Measurements from ENCODE around the gene MCRIP2. TPM values are rescaled to one million over a fixed set of nuclear protein-coding genes. Genes with fewer than 3 reads are reported as not detected.

MCRIP2 gene
- total RNA-seq, 1 donor from 2014 or later = 16.6 TPM

Other genes starting within 250 kb of the MCRIP2 start
- gene NME4, start 244.6 kb upstream of the MCRIP2 start, total RNA-seq (ENCODE audit: unreplicated experiment) = 82.6 TPM
- 26.2 TPM for gene DECR2, start 239.9 kb upstream of the MCRIP2 start, total RNA-seq (ENCODE audit: unreplicated experiment)
- gene RAB11FIP3, start 216.2 kb upstream of the MCRIP2 start, total RNA-seq (ENCODE audit: unreplicated experiment) = 103 TPM
- gene CAPN15, start 114.1 kb upstream of the MCRIP2 start, total RNA-seq (ENCODE audit: unreplicated experiment) = 56.1 TPM
- not detected for gene PRR35, start 81.4 kb upstream of the MCRIP2 start, total RNA-seq (ENCODE audit: unreplicated experiment)
- gene NHLRC4, start 74.8 kb upstream of the MCRIP2 start, total RNA-seq (ENCODE audit: unreplicated experiment) = 3.4 TPM
- 85.0 TPM for gene PIGQ, start 71.9 kb upstream of the MCRIP2 start, total RNA-seq (ENCODE audit: unreplicated experiment)
- gene RAB40C, start 51.8 kb upstream of the MCRIP2 start, total RNA-seq (ENCODE audit: unreplicated experiment) = 48.3 TPM
- 61.9 TPM for gene WFIKKN1, start 10.8 kb upstream of the MCRIP2 start, total RNA-seq (ENCODE audit: unreplicated experiment)
- gene METTL26, start 5.5 kb upstream of the MCRIP2 start, total RNA-seq (ENCODE audit: unreplicated experiment) = 63.6 TPM
- gene WDR90, start 7.5 kb downstream of the MCRIP2 start, total RNA-seq (ENCODE audit: unreplicated experiment) = 24.6 TPM
- gene RHOT2, start 26.3 kb downstream of the MCRIP2 start, total RNA-seq (ENCODE audit: unreplicated experiment) = 208 TPM
- gene RHBDL1, start 33.8 kb downstream of the MCRIP2 start, total RNA-seq (ENCODE audit: unreplicated experiment) = 8.2 TPM
- gene STUB1, start 38.6 kb downstream of the MCRIP2 start, total RNA-seq (ENCODE audit: unreplicated experiment) = 78.3 TPM
- gene JMJD8, start 42.5 kb downstream of the MCRIP2 start, total RNA-seq (ENCODE audit: unreplicated experiment) = 26.1 TPM
- 19.9 TPM for gene WDR24, start 48.6 kb downstream of the MCRIP2 start, total RNA-seq (ENCODE audit: unreplicated experiment)
- gene FBXL16, start 64.0 kb downstream of the MCRIP2 start, total RNA-seq (ENCODE audit: unreplicated experiment) = 85.1 TPM
- 134 TPM for gene METRN, start 73.3 kb downstream of the MCRIP2 start, total RNA-seq (ENCODE audit: unreplicated experiment)
- gene ANTKMT, start 79.3 kb downstream of the MCRIP2 start, total RNA-seq (ENCODE audit: unreplicated experiment) = 61.1 TPM
- gene CCDC78, start 84.6 kb downstream of the MCRIP2 start, total RNA-seq (ENCODE audit: unreplicated experiment) = 18.9 TPM
- 31.7 TPM for gene HAGHL, start 85.3 kb downstream of the MCRIP2 start, total RNA-seq (ENCODE audit: unreplicated experiment)
- gene CIAO3, start 99.2 kb downstream of the MCRIP2 start, total RNA-seq (ENCODE audit: unreplicated experiment) = 49.5 TPM
- not detected for gene MSLN, start 118.9 kb downstream of the MCRIP2 start, total RNA-seq (ENCODE audit: unreplicated experiment)
- gene RPUSD1, start 146.6 kb downstream of the MCRIP2 start, total RNA-seq (ENCODE audit: unreplicated experiment) = 28.5 TPM
- 49.2 TPM for gene CHTF18, start 146.8 kb downstream of the MCRIP2 start, total RNA-seq (ENCODE audit: unreplicated experiment)
- gene GNG13, start 158.9 kb downstream of the MCRIP2 start, total RNA-seq (ENCODE audit: unreplicated experiment) = not detected